ENCODE data around the gene PTPRN2.

The PTPRN2 gene

GRCh38 chr7:158271646-158272045 is 316.0 kb downstream of the PTPRN2 start:
- DNase-seq = no peak
- Mint-ChIP-seq H3K9me3 (peaks cover 5% of the 10 kb centered on the region), H3K36me3 (no peaks in the 10 kb centered on the region), H3K27me3 (no peaks in the 10 kb centered on the region), H3K4me1 (no peaks in the 10 kb centered on the region), H3K27ac (no peak overlapping the region), H3K4me3 (no peak overlapping the region)
- CTCF ChIA-PET = no interaction called here

DNA sequence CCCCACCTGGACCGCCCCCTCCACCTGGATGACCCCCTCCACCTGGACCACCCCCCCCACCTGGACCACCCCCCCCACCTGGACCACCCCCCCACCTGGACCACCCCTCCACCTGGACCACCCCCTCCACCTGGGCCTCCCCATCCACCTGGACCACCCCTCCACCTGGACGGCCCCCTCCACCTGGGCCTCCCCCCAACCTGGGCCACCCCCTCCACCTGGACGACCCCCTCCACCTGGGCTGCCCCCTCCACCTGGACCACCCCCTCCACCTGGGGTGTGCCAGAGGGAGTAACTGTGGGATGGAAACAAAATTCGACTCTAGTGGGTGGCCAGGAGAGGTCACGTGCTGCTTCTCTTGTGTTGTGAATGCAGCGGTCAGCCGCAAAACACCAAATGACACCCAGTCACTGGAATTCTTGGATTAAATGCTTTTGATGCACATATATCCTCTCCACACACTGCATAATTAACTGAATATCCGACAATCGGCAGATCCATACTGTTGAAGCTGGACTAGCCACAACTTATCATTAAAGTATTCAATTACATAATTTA is 316.7 kb downstream of the PTPRN2 start:
- no peak overlapping the region for H3K4me3 Mint-ChIP-seq
- DNase-seq = no peak
- CTCF ChIA-PET = no interaction called here
- no peaks in the 10 kb centered on the region for H3K4me1 Mint-ChIP-seq
- peaks cover 5% of the 10 kb centered on the region for H3K9me3 Mint-ChIP-seq
- H3K27me3 Mint-ChIP-seq = no peaks in the 10 kb centered on the region
- H3K27ac Mint-ChIP-seq = no peak overlapping the region
- H3K36me3 Mint-ChIP-seq = no peaks in the 10 kb centered on the region

DNA sequence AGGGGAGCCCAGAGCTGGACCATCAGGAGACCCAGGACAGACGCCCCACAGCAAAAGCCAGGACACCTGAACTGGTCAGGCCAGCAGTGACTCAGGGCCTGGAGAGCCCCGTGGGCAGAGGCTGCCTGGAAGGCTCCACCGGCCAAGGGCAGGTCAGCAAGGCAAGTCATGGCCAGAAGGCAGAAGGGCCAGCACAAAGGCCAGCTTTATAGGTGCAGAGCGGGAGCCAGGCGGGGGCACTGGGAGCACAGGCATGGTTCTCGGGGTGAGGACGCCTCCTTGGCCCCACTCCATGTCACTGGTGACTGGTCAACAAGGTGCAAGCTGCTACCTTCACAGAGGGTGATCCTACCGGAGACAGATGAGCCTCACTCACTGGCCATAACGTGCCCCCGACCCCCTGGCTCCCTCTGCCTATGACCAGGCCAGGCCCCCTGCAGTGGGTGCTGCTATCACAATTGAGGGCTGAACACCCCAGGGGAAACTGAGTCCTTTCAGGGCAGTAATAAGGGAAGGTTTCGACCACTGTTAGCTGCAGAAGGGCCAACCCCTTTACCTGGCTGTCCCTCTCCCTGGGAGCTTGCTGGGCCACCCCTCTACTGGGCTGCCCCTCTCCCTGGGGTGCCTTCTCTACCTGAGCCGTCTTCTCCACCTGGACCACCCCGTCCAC is 317.4 kb downstream of the PTPRN2 start:
- no peak for DNase-seq
- H3K27ac Mint-ChIP-seq = no peak overlapping the region
- H3K4me3 Mint-ChIP-seq = no peak overlapping the region

DNA sequence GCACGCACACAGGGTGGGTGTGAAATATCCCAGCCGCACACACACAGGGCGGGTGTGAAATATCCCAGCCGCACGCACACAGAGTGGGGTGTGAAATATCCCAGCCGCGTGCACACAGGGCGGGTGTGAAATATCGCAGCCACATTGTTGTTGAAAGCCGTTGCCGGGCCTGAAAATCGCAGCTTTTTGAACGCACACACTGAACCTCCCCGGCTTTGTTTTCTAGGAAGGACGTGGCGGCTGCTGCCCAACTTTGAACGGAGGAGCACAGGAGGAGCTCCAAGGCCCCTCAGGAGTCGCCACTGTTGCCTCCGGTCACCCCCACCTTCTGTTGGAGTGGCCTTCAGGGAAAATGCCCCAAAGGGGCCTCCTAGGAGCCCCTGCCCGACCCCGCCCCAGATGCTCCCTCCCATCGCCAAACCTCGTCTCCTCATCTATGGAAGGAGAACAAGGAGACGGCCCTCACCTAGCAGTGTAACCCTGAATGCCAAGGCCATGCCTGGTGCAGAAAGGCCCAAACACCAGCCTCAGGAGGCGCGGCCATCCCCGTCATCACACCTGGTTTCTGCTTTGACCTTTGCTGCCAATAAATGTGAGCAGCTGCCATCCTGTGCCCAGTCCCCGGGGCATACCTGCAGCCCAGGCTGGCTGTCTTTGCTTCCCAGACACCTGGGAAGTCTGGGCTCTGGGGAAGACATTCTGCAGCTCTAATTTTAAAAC is 318.6 kb downstream of the PTPRN2 start:
- Mint-ChIP-seq H3K27me3 (no peaks in the 10 kb centered on the region), H3K4me3 (no peak overlapping the region), H3K36me3 (no peaks in the 10 kb centered on the region), H3K4me1 (no peaks in the 10 kb centered on the region), H3K27ac (no peak overlapping the region), H3K9me3 (peaks cover 11% of the 10 kb centered on the region)
- CTCF ChIA-PET = no interaction called here
- no peak for DNase-seq

More for the DNA sequence above, 317.4 kb downstream of the PTPRN2 start:
- Mint-ChIP-seq H3K4me1 (no peaks in the 10 kb centered on the region), H3K27me3 (no peaks in the 10 kb centered on the region), H3K36me3 (no peaks in the 10 kb centered on the region), H3K9me3 (peaks cover 5% of the 10 kb centered on the region)
- CTCF ChIA-PET = no interaction called here

- H3K4me1 Mint-ChIP-seq = no peaks in the 10 kb centered on the region
- no peaks in the 10 kb centered on the region for H3K27me3 Mint-ChIP-seq
- H3K27ac Mint-ChIP-seq = no peak overlapping the region
- H3K4me3 Mint-ChIP-seq = no peak overlapping the region
- DNase-seq = no peak
- no peaks in the 10 kb centered on the region for H3K36me3 Mint-ChIP-seq
- CTCF ChIA-PET = no interaction called here
- H3K9me3 Mint-ChIP-seq = peaks cover 13% of the 10 kb centered on the region
These were observed 319.7 kb downstream of the PTPRN2 start for GRCh38 chr7:158267742-158268435.

DNA sequence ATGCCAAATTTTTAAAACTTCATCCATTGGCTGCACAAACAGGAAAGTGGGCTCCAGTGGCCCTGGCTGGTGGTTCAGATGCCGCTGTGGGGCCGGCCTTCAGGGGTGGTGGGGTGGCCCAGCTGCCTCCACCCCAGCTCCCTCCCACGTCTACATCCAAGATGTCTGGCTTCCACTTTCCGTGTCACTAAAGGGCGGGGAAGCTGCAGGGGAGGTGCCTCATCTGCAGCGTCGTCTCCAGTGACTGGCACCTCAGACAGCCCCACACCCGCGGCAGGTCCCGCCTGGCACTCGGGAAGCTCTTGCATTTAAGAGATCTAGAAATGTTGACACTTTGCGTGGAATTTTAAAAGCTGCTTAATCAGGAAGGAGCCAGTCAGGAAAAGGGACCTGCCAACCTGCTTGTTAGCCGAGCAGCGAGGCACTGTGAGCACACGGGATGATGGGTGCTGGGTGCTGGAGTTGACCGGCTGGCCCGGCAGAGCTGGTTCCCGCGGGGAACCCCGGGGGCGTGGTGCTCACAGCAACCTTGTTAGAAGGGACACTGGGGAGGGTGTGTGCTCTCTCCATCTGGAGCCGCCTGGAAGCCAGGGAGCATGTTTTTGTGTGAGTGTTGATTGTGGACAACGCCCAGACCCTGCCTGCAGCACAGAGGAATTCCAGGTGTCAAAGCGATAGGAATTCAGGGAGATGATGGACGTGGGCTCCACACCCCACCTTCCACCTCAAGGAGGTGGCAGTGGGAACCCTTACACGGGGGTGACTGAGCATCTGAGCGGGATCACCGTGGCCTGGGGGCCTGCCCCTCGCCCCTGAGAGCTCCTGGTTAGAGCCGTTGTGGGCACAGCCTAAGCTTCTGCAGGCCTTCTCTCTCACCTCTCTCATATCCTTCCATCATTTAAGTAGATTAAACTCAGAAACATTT is 320.5 kb downstream of the PTPRN2 start:
- no peak for DNase-seq
- CTCF ChIA-PET = no interaction called here
- H3K36me3 Mint-ChIP-seq = no peaks in the 10 kb centered on the region
- no peaks in the 10 kb centered on the region for H3K27me3 Mint-ChIP-seq
- H3K4me3 Mint-ChIP-seq = no peak overlapping the region
- H3K27ac Mint-ChIP-seq = no peak overlapping the region
- H3K9me3 Mint-ChIP-seq = peaks cover 12% of the 10 kb centered on the region
- H3K4me1 Mint-ChIP-seq = no peaks in the 10 kb centered on the region

DNA sequence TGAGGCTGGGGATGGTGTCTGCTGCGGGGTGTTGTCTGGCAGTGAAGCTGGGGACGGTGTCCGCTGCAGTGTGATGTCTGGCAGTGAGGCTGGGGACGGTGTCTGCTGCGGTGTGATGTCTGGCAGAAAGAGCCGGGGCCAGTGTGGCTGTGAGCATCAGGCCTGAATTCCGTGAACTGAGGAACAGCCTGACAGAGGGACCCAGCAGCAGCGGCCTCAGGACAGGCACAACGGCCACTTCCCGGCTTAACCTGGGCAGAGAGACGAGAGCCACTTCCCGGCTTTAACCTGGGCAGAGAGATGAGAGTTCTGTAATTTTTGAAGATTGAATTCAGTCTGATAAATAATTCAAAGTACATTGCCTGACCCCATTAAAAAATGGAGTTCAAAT is 321.2 kb downstream of the PTPRN2 start:
- Mint-ChIP-seq H3K9me3 (peaks cover 14% of the 10 kb centered on the region), H3K4me3 (no peak overlapping the region), H3K27ac (no peak overlapping the region), H3K27me3 (no peaks in the 10 kb centered on the region), H3K36me3 (no peaks in the 10 kb centered on the region), H3K4me1 (no peaks in the 10 kb centered on the region)
- no peak for DNase-seq
- CTCF ChIA-PET = no interaction called here

DNA sequence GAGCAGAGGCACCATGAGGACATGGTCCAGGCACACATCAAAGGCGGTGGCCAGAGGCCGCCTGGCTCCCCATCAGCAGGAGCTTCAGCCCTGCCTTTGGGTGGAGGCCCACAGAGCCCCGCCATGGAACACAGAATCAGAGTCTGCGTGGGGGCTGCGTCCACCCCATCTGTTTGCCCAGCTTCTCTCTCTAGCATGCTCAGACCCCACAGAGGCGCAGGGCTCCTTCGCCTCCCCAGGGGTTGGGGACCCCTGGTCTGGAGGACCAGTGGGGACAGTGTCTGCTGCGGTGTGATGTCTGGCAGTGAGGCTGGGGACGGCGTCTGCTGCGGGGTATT is 321.9 kb downstream of the PTPRN2 start:
- DNase-seq = no peak
- no peaks in the 10 kb centered on the region for H3K27me3 Mint-ChIP-seq
- no peaks in the 10 kb centered on the region for H3K36me3 Mint-ChIP-seq
- CTCF ChIA-PET = no interaction called here
- no peak overlapping the region for H3K27ac Mint-ChIP-seq
- H3K4me1 Mint-ChIP-seq = no peaks in the 10 kb centered on the region
- H3K4me3 Mint-ChIP-seq = no peak overlapping the region
- peaks cover 18% of the 10 kb centered on the region for H3K9me3 Mint-ChIP-seq

DNA sequence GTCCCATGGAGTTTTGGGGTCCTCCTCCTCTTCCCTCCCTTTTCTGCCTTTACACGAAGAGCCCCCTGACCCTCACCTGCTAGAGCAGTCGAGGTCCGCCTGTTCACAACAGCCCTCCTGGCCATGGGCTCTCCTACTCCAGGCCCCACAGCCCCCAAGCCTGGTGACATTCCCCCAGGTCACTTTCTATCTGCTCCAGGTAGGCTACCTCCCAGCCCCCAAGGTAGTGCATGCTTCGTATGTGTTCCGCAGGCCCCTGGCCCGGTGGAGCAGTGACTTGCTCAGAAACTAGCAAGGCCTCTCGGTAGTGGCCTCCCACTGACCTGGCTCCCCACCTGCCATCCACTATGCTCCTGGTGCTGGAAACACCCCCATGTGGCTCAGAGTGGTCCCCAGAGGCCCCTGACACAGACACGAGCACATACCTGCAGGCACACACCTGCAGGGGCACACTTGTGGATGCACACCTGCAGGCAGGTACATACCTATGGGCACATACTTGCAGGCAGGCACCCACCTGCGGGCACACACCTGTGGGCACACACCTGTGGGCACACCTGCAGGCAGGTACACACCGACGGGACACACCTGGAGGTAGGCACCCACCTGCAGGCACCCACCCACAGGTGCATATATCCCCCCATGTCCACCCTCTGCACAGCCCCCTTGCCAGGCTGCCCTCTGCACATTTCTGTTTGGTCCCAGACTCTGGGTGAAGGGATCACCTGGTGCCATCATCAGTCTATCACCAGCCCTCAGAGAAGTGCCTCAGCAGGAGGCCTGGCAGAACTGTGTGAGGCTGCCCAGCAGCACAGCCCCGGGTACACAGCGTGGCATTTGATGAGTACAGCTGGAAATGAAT is 322.5 kb downstream of the PTPRN2 start:
- no peaks in the 10 kb centered on the region for H3K27me3 Mint-ChIP-seq
- CTCF ChIA-PET = no interaction called here
- H3K4me1 Mint-ChIP-seq = no peaks in the 10 kb centered on the region
- H3K4me3 Mint-ChIP-seq = no peak overlapping the region
- peaks cover 24% of the 10 kb centered on the region for H3K9me3 Mint-ChIP-seq
- no peak overlapping the region for H3K27ac Mint-ChIP-seq
- H3K36me3 Mint-ChIP-seq = no peaks in the 10 kb centered on the region
- no peak for DNase-seq

DNA sequence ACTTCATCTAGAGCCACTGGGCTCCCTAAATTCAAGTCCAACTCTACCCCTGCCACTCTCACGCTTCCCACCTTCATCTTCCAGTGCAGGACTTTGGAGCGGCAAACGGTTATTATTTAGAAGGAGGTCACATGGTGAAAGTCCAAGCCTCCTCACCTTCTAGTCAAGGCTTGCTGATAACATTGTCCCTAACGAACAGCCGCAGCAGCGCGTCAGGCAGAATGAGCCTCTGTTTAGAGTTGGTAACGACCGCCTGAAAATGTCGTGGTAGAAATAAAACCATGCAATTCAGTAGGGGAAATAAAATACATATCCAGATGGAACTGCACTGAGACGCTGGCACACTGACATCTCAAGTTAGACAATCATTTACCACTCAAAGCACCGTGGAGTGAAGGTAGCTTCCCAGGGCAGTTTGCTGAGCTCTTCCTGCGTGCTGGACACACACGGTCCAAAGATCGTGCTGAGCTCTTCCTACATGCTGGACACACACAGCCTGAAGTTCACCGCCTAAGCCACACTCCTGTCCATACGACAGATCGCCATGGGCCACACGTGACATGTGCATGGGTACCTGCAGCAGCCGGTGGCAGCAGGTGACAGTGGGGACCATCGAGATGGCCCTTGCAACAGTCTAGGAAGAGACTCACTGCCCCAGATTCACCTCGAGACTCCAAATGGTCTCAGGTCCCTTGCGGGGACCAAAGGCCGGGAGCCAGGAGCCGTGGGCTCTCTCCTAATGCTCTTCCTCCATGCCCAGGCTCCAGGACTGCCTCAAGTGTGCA is 323.5 kb downstream of the PTPRN2 start:
- Mint-ChIP-seq H3K4me3 (no peak overlapping the region), H3K36me3 (no peaks in the 10 kb centered on the region), H3K27me3 (no peaks in the 10 kb centered on the region), H3K9me3 (peaks cover 28% of the 10 kb centered on the region), H3K27ac (no peak overlapping the region), H3K4me1 (no peaks in the 10 kb centered on the region)
- CTCF ChIA-PET = no interaction called here
- DNase-seq = no peak

- peaks cover 34% of the 10 kb centered on the region for H3K9me3 Mint-ChIP-seq
- CTCF ChIA-PET = no interaction called here
- DNase-seq = no peak
- H3K36me3 Mint-ChIP-seq = no peaks in the 10 kb centered on the region
- H3K4me3 Mint-ChIP-seq = no peak overlapping the region
- H3K4me1 Mint-ChIP-seq = no peaks in the 10 kb centered on the region
- no peaks in the 10 kb centered on the region for H3K27me3 Mint-ChIP-seq
- H3K27ac Mint-ChIP-seq = no peak overlapping the region
These were observed 324.3 kb downstream of the PTPRN2 start for GRCh38 chr7:158263110-158263963.

Data from activated naive CD4-positive, alpha-beta T cell treated with anti-CD3 and anti-CD28 coated beads, Interleukin-2, amount 10 ng/mL, durations not matched to agents 7 days and 5 days (primary cell).